LNCaP clone FGC (cell line): Measurements from ENCODE around the gene STK32B.

Experiments
- DNase-seq: peaks from one replicate; pipeline ENCODE4 v3.0.0-alpha.2; 2011; ENCODE audit warnings: low read depth
- H3K4me3 ChIP-seq: 2 replicates; pipeline ENCODE4 v1.5.1; 2011; ENCODE audit warnings: mild to moderate bottlenecking, low read depth, low read length, control low read depth
- CTCF ChIP-seq: IDR thresholded peaks from 2 replicates; pipeline ENCODE4 v1.5.1; 2012; ENCODE audit warnings: mild to moderate bottlenecking; ENCODE audit not compliant: control insufficient read depth, insufficient read depth; ENCODE audit errors: extremely low read depth

The STK32B gene

GRCh38 chr4:5361968-5362367, 310.7 kb downstream of the STK32B start:
- peak; percentile 3 for DNase-seq
- TF ChIP-seq CTCF = no peak
- no peak overlapping the region for H3K4me3 ChIP-seq

GRCh38 chr4:5364406-5364805, 313.1 kb downstream of the STK32B start:
- DNase-seq = no peak
- TF ChIP-seq CTCF = no peak
- no peak overlapping the region for H3K4me3 ChIP-seq

- no peak for TF ChIP-seq CTCF
- H3K4me3 ChIP-seq = no peak overlapping the region
- DNase-seq = no peak
Measured at GRCh38 chr4:5365071-5366008, 314.1 kb downstream of the STK32B start.

- H3K4me3 ChIP-seq = no peak overlapping the region
- no peak for TF ChIP-seq CTCF
Measured at GRCh38 chr4:5366009-5366386, 314.7 kb downstream of the STK32B start.

GRCh38 chr4:5366421-5366820, 315.1 kb downstream of the STK32B start:
- no peak for TF ChIP-seq CTCF
- no peak overlapping the region for H3K4me3 ChIP-seq
- DNase-seq = no peak

More at GRCh38 chr4:5366009-5366386, 314.7 kb downstream of the STK32B start:
- DNase-seq = no peak

- TF ChIP-seq CTCF = no peak
- DNase-seq = no peak
- no peak overlapping the region for H3K4me3 ChIP-seq
Measured at GRCh38 chr4:5368426-5368825, 317.1 kb downstream of the STK32B start.
